Fibroblast of skin of abdomen (primary cell): Measurements from ENCODE around the gene STX2.
"Not testable (repeated sequence)": the region's sequence is repeated elsewhere in the genome, so short reads cannot be mapped to it uniquely, and the experiment has no call there.

Experiments used
- DNase-seq: peaks from one replicate; pipeline ENCODE4 v3.0.0-alpha.2; 2013

The STX2 gene

GRCh38 chr12:130764073-130764472 is 75.0 kb downstream of the STX2 start:
- DNase-seq, result no peak

GRCh38 chr12:130762319-130762675 is 76.8 kb downstream of the STX2 start:
- no peak for DNase-seq

- DNase-seq, result peak; percentile 48
Observed at GRCh38 chr12:130761537-130762318, 77.3 kb downstream of the STX2 start.

GRCh38 chr12:130754234-130754901 is 84.7 kb downstream of the STX2 start:
- DNase-seq, result no peak

GRCh38 chr12:130752692-130753230 is 86.3 kb downstream of the STX2 start:
- no peak for DNase-seq

- not testable (repeated sequence) for DNase-seq
Observed at GRCh38 chr12:130752037-130752436, 87.0 kb downstream of the STX2 start.

GRCh38 chr12:130748786-130749185 is 90.3 kb downstream of the STX2 start:
- no peak for DNase-seq

- DNase-seq, result peak; percentile 53
Observed at GRCh38 chr12:130747867-130748740, 90.9 kb downstream of the STX2 start.

GRCh38 chr12:130746546-130746945 is 92.5 kb downstream of the STX2 start:
- no peak for DNase-seq

- DNase-seq, result no peak
Observed at GRCh38 chr12:130745921-130746320, 93.1 kb downstream of the STX2 start.

GRCh38 chr12:130744274-130744673 is 94.8 kb downstream of the STX2 start:
- no peak for DNase-seq

GRCh38 chr12:130743606-130744005 is 95.4 kb downstream of the STX2 start:
- no peak for DNase-seq

- DNase-seq, result no peak
Observed at GRCh38 chr12:130743176-130743575, 95.9 kb downstream of the STX2 start.

- no peak for DNase-seq
Observed at GRCh38 chr12:130742716-130743115, 96.3 kb downstream of the STX2 start.

GRCh38 chr12:130742112-130742511 is 96.9 kb downstream of the STX2 start:
- no peak for DNase-seq
